HG03280 (cell line): ENCODE data around the gene GREB1L.
"Not testable (repeated sequence)": the region's sequence is repeated elsewhere in the genome, so short reads cannot be mapped to it uniquely, and the experiment has no call there.

ENCODE experiments used
- ATAC-seq: cut with Tn5 transposase; IDR thresholded peaks from one replicate; pipeline ENCODE4 v1.9.1; 2021; ENCODE audit warnings: mild to moderate bottlenecking, moderate library complexity; ENCODE audit not compliant: unreplicated experiment

The GREB1L gene

DNA sequence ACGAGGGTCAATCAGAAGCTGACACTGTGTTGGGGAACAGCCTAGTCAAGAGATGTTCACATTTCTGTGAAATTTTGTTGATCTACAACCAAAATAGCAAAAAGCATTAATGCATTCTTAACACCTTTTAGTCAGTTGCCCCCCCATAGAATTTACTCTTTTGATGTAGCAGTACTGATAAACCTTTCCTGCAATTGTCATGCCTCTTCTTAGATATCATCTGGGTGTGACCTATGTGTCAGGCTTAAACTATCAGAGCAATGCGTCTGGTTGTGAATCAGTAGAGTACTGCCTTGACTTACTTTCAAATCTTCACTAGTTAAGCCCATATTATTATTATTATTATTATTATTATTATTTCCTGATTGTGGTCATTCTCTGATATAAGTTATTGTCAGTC, 61.9 kb downstream of the GREB1L start:
- ATAC-seq, result no peak

DNA sequence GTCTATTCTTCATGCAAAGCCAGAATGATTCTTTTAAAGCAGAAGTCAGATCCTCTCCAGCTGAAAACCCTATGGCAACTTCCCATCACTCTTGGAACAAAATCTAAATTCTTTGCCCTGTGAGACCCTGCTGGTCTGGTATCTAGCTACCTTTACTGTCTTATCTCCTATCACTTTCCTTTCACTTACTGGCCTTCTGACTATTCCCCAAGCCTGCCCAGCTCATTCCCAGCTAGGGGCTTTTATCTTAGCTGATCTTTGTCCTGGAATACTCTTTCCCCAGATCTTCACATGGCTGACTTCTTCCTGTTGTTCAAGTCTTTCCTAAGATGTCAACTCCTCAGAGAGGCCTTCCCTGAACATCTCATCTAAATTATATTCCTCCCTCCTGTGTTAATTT, 63.6 kb downstream of the GREB1L start:
- no peak for ATAC-seq

DNA sequence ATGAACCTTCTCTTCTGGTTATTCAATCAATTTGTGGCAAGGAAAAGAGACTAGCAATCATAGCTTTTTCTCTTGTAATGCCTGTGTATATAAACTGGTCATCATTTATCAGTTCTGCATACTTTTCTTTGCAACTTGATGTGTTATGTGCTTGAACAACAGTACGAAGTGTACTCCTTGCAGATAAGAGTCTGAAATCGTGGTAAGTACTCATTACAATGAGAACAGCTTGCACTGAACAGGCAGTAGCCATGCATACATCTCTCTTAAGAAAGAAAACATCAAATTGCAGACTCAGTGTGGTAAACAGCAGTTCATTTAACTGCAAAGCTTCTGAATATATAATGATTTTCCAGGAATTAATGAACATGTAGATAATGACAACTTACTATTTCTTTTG, 64.3 kb downstream of the GREB1L start:
- ATAC-seq, result no peak

DNA sequence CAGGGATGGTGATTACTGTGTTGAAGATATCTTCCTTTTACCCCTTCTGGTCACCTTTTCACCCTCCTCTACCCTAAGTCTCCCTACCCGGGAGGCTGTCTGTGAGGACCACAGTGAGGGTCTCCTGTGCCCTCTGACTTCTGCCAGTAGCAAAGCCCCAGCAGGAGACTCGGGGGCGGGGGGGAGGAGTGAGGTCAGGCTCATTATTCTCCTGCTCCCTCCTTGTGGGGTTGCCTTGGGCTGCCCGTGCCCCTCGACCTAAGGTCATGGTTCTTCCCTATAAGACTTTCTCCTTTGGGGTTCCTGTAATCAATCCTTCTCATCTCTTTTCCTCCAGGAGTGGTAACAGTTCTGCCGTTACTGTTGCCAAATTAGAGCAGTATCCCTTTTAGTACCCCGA, 65.5 kb downstream of the GREB1L start:
- no peak for ATAC-seq

DNA sequence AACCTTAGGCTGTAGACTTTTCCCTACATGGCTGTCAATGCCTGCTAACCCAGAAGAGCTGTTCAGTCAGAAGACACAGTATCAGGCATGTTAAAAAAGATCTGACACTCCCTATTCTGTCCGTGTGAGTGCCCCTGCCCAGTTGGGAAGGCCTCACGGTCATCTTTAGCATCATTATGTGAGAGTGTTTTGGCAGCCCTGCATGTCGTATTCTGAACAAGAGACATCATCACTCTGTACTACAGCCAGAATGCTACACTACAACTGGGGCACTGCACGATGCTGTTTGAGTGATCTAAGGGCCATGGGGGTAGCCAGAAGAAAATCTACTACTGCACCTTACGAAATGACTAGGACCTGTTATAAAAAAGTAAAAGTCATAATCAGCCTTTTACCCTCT, 67.2 kb downstream of the GREB1L start:
- ATAC-seq, result no peak

DNA sequence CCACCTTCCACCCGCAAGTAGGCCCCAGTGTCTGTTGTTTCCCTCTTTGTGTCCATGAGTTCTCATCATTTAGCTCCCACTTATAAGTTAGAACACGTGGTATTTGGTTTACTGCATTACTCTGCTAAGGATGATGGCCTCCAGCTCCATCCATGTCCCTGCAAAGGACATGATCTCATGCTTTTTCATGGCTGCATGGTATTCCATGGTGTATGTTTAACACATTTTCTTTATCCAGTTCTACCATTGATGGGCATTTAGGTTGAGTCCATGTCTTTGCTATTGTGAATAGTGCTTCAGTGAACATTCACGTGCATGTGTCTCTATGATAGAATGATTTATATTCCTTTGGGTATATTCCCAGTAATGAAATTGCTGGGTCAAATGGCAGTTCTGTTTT, 69.9 kb downstream of the GREB1L start:
- not testable (repeated sequence) for ATAC-seq

DNA sequence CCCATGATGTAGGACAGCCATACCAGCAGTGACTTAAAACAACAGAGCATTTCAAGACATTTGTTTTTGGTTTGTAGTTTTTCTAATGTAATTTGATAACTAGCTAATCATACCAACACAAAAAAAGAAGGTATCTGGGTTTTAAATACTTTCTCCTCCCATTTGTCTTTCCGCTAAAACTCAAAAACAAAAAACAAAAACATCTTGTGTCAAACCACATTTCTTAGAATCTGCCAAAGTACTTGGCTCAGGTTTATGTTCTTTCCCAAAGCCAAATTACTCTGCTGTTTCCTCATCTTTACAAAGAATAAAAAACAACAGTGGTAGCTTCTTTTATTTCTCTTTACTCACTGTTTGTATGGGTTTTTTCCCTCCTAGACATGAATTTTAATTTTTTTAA, 71.5 kb downstream of the GREB1L start:
- ATAC-seq, result no peak

DNA sequence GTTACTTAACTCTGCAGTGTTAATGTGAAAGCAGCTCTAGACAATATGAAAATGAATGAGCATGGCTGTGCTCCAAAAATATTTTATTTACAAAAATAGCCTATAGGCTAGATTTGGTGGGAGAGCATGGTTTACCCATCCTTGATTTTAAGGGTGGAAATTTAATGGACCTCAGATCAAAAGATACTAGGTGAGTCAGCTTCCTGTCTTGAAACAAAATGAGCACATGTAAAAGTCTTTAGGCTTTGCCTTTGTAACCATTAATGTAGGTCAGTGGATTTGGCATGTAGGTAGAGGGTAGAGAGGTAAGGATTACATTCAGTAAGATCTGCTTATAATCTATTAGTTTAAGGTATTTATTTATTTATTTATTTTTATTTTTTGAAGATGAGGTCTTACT, 72.7 kb downstream of the GREB1L start:
- ATAC-seq, result no peak

DNA sequence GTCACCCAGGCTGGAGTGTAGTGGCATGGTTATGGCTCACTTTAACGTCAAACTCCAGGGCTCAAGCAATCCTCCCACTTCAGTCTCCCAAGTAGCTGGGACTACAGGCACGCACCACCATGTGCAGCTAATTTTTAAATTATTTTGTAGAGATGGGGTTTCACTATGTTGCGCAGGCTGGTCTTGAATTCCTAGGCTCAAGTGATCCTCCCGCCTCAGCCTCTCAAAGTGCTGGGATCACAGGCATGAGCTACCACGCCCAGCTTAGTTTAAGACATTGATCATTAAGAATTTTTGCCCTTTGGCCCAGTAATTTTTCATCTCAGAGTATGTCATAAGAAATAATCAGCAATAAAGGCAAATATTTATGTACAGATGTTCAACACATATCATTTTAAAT, 73.1 kb downstream of the GREB1L start:
- not testable (repeated sequence) for ATAC-seq

DNA sequence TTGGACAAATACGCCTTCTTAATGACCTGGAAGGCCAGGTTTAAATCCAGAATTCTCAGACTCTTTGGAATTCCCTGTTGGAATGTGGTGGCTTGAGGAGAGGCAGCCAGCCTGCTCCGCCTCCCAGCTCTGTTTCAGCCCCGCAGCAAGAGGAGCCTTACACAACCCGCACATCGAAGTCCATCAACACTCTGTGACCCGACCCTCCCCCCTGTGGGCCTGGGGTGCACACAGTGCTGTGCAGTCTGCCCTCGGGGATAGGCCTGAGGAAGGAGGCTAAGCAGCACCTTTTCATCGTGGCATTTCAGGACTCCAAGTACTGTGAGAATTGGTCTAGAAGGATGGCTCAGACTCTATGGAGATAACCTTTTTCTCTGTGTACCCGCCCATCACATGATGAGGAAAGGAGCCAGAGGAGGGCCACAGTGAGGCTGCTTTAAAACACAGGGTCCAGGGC, 73.7 kb downstream of the GREB1L start:
- no peak for ATAC-seq

DNA sequence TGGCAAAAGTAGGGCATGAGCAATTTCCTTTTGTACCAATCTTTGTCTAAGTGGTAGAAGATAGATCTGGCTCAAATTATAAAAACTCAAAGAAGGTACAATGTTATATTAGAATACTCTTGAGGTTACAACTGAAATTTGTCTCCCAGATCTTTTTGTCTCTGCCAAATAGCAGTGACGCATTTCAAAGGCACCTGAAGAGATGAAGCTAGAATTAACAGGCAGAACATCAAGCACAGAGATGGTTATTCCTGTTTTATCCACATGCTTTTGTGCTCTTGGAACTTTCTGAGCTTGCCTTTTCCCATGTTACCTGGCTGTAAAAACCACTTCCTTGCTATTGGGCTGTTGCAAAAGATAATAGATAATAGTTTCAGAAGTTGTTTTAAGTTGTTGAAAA, 74.3 kb downstream of the GREB1L start:
- ATAC-seq, result no peak

DNA sequence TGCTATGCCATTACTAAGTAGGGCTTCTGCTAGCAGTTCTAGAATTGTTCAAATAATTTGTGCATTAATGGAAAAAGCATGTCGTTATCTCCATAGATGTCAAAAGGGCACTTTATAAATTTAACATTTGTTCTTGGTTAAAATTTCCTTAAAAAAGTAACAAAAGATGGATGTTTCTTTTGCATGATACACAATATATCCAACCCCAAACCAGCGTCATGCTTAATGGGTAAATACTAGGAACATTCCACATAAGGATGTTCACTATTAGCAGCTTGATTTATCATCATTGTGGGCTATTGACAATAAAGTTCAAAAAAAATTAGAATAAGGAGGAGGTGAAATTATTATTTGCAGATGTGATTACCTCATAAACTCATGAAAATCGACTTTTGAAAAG, 79.7 kb downstream of the GREB1L start:
- no peak for ATAC-seq

DNA sequence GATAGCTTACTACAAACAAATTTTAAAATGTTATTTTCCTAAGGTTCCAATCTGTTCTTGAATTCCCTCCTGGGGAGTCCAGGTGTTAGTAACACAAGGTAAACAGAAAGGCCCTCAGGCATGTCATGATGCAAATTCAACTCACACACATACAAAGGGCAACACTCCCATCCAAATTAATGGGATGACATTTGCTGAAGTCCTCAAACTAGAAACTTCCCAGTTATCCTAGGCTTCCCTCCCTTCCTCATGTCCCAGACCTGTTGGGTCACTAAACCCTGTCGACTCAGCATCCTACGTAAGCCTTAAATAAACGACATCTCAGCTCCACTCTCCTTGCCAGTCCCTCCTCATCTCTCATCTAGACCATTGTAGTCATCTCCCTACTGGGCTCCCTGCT, 85.1 kb downstream of the GREB1L start:
- ATAC-seq, result no peak

DNA sequence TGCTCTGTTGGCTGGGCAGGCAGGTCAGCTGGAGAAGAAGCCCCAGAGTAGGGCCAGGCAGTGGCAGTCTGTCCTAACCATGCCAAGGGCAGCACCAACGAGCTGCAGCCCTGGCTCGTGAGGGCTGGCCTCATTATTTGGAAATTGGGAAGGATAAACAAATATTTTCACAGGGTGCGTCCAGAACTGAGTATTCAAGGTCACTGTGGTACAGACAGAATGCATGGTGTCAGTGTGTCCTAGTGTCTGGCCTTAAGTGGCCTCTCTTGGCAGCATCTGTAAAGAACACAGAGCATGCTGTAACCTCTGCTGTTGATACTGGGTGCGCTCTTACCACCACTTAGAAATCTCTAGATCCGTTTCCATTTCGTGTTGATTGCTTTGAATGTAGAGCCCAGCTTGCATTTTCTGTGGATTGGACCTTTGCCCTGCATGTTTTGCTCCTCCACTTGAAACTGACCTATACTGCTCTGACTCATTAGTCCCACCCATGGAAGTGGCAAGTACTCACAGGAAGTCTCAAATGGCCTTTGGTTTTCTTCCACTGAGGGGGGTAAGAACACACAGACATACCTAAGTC, 88.2 kb downstream of the GREB1L start:
- no peak for ATAC-seq

DNA sequence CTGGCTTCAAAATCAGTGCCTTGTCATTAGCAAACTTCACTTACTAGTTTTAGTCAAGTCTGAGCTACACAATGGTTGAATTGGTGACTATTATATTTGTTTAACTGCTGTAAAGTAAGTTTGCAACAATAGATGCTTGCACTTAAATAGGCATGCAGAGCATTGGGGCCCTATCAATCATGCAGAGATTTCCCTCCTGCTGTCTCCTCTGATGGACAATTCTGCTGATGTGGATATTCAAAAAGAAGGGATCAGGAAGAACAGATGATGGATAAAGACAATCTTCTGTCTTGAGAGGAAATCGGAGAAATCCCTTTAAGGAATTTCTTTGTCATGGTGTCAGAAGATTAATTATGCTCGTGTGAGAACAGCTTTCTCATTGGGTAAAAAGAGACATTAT, 89.0 kb downstream of the GREB1L start:
- ATAC-seq, result no peak

DNA sequence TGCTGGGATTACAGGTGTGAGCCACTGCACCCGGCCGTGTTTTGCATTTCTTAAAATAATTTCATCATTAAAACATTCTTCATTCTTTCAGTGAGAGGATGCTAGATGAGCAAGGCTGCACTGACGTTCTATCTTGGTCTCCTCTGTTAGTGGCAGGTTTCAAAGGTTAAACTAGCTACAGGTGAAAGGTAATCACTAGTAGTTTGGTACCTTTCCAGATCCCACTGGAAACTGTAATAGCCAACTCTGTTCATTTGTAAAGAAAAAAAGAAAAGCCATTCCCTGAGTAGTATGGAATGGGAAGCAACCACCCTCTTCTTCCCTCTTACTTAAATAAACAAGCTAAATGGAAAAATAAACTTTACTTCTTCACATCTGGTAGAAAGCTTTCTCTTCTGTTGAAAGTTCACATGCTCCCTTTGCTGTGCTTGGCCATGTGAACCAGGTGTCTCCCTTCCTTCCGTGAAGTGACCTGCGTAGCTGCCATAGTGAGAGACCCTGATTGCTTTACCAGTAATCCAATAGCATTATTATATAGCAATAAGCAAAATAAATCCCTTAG, 94.0 kb downstream of the GREB1L start:
- no peak for ATAC-seq

DNA sequence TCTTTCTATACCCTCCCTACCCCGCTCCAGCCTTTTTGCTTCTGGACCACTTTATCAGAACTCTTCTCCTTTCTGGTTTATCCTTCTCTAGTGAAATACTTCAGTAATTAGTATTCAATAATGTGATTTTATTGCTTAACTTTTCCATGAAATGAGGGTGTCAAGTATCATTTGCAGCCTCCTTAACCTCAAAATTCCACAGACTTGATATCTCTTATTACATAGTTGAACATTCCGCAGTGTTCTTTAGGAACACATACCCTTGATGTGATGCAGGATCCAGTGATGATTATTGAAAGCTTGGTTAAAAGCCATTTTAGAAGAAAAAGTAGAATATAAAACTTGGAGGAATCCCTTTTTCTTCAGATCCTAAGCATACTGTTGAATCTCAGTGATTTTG, 94.8 kb downstream of the GREB1L start:
- ATAC-seq, result no peak

DNA sequence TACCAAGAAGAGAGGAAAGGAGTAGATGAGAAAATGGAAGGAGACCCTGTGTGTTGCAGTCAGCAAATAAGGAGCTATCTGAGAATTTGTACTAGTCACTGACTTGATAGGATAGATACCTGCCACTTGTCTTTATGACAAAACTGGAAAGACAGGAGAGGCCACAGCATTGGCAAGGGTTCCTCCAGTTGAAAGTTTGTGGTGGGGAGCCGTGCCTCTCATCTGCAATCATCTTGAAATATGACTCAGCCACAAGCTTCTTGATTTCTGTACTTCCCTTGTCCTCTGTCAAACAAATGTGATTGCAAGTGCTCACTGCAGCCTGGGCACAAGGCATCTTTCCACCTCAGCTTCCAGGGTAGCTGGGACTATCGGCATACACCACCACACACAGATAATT, 99.1 kb downstream of the GREB1L start:
- ATAC-seq, result no peak

DNA sequence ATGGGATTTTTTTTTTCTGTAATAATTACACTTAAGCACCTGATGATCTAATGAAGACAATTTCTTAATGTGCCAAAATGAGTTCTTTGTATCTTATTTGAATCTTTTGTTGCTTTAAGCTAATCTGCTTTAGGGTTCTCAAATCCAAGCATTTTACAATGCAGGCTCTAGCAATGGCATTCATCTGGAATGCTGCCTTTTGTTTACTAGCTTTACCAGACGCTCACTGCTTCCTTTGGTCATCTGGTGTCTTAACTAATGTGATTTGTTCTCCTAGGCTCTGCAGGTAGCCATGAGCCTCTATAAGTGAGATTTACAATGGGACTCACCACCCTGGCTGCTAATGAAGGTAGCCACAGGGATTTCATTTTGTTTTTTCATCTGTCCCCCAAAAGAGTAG, 100.3 kb downstream of the GREB1L start:
- ATAC-seq, result no peak

DNA sequence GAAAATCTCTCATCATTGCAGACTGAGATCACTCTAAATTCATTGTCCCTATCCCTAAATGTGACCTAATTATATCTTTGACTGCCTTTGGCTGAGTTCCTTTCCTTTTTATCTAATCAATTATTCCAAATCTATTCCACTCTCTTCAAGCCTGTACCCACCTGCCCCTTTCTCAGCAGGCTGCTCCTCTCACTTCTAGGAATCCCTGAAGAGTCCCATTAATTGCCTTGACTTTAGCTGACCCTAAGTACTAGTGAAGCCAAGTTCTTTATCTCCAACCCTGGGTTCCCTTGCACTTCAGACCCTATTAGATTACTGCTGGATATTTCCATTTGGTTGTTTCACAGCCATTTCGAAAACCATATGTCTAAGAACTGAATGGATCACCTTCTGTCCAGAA, 102.8 kb downstream of the GREB1L start:
- ATAC-seq, result no peak

DNA sequence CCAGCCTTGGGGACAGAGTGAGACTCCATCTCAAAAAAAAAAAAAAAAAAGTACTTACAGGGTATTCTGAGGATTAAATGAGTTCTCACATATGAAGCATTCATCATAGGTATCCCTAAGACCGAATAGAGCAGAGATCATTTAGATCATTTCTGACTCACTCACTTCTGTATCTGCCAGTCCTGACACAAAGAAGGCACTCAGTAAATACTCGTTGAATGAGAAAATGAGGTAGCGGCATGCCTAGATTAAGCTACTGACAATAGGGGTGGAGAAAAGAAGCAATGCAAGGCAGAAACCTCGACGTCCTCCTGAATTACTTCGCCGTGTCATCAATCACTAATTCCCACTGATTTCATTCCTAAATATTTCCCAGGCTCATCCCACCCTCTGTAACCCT, 103.8 kb downstream of the GREB1L start:
- no peak for ATAC-seq

DNA sequence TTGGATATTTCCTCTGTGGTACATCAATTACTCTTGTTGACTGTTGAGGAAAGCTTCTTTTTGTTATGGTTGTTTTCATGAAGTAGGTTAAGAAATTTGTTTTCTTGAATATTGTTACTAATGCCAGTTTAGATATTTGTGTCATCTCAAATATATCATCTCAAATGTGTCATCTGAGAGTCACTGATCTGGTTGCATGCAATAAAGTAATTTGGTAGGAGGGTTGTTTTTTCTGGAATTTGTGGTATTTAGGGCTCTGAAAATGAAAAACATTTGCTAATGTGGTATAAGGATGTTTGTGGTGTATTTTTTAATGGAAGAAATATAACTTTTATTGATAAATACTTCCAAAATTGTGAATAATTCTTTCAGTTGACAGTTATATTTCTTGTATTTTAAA, 117.7 kb downstream of the GREB1L start:
- no peak for ATAC-seq

DNA sequence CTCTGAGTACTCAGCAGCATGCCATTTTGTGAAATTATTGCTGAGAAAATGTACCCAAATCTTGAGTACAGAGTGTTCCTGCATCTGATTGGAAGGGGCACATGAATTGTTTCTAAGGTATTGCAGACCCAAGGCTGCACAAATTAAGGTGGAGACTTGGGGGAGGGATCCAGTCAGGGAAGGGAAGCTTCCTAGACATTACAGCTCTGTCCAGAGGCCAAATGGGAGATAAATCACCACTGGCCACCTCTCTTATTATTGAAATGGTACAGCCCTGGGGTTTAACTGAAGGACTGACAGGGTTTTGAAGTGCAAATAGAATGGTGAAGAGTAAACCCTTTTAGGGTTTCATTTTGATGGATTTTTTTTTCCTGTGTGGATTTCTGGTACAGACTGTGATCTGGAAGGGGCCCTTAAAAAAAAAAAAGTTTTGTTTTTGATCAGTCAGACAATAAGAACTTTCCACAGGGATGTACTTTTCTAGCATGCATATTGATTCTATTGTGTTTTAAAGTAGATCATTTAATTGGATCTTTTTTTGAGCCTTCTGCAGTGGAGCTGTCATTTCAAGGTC, 119.4 kb downstream of the GREB1L start:
- no peak for ATAC-seq
